MV-4-11 (cell line): ENCODE data around the gene NFE2L3.
A peak's percentile ranks its signal among the peaks of the same experiment; 100 is the strongest.

Experiments used
- DNase-seq: peaks from one replicate; lab custom pipeline; 2025; lab: John Stamatoyannopoulos, UW

The NFE2L3 gene

DNA sequence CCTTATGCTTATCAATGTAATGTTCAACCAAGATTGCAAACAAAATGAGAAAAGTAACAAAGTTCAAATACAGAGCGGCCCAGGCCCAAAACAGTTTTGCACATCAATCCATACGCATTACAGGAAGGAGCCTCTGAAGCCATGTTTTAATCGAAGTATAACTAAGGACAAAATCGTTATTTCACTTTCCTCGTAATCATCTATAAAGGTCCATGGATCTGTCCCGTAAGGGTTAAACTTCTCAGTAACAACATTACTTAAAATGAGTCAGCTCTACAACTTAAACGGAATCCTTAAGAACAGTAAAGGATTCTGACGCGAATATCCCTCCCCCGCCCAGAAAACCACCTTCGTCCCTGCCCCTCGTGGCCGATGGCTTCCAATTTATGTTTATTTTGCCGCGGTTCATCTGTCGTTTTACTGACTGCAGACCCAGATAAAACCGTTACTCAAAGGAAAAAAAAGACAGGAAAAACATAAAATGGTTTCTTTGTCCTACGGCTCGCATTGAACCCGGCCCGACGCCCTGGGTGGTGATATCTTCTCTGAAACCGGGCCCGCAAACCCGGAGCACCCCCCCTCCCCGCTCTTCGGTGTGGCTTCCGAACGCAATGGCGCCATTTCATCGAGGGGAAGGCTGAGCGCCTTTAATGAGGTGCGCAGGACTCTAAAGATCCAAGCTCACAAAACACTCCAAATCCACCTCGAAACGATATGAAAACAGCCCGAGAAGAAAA is 47.5 kb downstream of the NFE2L3 start:
- peak; percentile 43 for DNase-seq

DNA sequence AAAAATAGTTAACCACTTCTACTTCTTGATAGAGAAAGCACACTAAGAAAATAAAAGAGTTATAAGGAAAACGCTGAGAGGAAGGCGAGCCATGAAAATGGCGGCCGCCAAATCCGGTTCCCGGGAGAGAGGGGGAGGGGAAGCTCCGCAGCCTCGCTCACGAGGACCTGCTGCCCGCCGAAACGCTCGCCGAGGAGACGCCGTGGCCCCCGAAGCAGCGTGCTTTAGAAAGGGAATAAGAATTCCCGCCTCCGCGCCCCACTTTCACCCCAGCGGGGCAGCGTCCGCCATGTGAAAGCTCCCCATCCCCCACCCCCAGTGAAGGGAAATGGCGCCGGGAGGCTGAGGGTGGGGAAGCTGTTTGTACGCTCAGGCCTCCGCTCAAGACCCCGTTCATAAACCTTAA is 48.0 kb downstream of the NFE2L3 start:
- peak; percentile 54 for DNase-seq

DNA sequence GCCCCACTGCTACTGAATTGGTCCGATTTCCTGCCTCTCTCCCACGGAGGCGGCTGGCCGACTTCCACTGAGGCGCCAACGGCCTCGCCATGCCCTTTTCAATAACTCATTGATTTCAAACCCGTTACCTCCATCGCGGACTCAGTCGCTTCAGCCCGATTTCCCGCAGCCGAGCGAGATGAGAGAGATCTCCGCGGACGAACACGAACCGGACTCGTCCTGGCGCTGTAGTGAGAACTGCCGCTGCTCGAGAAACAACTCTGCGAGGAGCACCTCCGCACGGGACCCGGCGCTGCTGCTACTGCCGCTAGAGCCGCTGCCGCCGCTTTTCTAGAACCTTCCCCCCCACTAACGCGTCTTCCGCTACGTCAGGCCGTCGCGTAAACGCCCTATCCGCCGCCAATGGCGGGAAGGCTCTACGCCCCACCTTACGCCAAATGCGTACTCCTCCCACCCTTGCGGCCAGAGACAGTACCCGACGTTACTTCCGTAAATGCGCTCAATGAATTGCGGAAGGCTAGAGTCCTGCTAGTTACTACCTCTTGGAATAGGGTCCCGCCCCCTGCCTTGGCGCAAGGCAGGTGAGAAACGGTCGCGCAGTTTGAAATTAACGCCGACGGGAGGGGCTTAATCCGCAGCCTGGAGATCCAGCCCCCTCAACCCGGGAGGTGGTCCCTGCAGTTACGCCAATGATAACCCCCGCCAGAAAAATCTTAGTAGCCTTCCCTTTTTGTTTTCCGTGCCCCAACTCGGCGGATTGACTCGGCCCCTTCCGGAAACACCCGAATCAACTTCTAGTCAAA is 48.6 kb downstream of the NFE2L3 start, which contains the start of gene HNRNPA2B1:
HNRNPA2B1 (minus strand) TSS at position 303 of the 803 bp plus-strand sequence; CDS start at position 134, 169 bp downstream.
- DNase-seq: peak; percentile 98

DNA sequence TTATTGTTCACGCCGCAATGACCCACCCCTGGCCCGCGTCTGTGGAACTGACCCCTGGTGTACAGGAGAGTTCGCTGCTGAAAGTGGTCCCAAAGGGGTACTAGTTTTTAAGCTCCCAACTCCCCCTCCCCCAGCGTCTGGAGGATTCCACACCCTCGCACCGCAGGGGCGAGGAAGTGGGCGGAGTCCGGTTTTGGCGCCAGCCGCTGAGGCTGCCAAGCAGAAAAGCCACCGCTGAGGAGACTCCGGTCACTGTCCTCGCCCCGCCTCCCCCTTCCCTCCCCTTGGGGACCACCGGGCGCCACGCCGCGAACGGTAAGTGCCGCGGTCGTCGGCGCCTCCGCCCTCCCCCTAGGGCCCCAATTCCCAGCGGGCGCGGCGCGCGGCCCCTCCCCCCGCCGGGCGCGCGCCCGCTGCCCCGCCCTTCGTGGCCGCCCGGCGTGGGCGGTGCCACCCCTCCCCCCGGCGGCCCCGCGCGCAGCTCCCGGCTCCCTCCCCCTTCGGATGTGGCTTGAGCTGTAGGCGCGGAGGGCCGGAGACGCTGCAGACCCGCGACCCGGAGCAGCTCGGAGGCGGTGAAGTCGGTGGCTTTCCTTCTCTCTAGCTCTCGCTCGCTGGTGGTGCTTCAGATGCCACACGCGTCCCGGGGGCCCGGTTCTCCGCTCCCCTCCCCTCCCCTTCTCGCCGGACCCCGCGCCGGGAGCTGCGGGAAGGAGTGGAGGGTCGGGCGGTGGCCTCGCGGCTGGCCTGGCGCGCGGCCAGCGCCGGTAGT is 49.4 kb downstream of the NFE2L3 start, which contains the start of gene CBX3:
CBX3 (plus strand) TSS at position 499 of the 772 bp plus-strand sequence. CDS start 1,254 bp downstream, outside the sequence.
- DNase-seq: peak; percentile 91

DNA sequence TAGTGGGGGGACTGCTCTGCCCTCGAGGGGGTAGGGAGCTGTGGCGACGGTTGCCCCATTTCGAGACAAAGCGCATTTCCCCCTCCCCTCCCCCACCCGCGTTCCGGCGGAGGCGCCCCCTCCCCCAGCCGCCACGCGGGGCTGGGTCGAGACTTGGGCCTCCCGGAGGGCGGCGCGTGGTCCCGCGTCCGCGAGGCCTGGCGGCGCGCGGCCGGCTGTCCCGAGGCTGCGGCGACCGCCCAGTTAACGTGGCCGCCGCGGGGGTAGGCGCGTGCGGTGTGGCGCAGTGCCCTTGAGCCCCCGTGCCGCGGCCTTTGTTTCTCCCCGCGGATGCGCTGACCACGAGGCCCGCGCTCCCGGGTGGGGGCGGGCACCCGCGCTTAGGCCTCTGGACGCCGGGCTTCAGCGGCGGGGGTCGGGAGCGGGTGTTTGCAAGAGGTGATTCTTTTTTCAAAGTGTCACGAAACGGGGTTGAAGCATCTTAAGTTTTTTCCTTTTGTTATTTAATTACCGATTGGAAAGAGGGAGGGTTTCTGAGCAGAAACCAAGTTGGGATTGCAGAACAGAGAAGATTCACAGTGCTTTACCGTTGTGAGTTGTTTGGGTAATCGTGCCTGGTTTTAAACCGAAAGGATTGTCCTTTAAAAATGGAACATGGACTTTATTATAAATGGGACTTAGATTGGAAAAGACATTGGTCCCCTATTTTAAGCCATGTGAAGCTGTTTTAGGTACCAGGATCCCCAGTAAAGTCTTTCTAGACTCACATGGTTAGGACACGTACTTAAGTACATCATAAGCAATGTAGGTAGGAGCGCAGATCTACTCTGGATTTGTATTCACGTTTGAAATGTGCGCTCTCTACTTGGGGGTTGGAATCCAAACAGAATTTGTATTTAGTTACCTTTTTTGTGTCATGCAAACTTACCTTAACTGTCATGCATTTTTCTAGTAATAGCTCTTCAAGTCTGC is 50.3 kb downstream of the NFE2L3 start:
- peak; percentile 51 for DNase-seq

DNA sequence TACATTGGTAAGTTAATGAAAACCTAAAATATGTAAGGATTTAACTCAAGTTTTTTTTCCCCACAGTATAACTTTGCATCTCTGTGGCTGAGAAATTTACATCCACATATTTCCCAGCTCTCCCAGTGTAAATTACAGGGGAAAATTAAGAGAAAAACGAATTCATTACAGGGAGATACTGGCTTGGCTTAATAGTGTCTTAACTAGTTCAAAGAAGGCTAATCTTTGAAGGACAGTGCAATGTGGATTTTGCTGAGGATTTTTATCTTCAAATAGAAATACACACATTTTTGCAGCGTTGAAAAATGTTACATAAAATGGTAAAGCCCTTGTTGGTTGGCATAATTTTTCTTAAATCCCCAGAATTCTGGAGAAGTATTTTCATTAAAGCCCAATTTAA is 51.0 kb downstream of the NFE2L3 start:
- no peak for DNase-seq

DNA sequence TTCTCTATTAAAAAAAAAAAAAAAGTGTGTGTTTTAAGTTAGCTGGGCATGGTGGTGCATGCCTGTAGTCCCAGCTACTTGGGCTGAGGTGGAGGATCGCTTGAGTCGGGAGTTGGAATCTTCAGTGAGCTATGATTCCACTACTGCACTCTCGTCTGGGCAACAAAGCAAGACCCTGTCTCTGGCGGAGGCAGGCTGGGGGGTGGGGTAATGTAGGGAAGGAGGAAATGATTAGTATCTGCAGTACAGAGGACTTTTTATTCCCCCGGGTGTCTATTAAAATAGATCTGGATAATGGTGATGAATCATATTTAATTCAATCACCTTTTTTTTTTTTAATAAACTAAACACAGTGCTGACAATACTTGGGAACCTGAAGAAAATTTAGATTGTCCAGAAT is 56.0 kb downstream of the NFE2L3 start:
- no peak for DNase-seq

DNA sequence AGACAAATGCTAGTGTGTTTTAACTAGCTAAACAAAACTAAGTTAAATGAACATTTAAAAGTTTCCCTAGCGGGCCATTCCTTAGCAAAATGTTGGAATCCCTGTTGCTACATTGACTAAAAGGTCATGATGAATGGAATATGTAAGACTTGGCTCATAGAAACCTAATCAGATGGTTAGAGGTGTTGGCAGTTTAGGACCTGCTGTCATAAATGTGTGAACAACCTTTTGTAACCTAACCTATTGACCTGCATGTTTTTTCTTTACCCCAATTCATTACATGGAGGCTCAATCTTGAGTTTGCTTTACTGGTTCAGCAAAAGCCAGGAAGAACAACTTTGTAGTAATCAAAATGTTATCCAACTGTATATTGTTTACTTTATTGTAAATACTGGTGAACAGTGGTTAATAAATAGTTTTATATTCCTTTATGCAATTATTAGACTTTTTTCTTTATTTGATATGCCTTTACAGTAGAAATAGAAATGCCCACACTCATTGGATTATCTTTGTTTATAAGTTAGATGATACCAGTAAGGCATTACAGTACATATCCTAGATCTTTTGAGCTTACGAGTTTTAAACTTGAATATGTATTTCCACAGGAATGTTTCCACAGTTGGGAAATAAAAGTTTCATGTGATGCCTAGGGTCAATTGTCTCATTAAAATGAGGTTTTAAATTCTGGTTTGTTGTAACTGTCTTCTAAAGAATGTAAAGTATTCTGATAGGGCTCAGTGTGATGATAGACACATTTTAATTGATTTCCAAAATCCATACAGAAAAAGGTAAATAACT is 61.1 kb downstream of the NFE2L3 start:
- no peak for DNase-seq

DNA sequence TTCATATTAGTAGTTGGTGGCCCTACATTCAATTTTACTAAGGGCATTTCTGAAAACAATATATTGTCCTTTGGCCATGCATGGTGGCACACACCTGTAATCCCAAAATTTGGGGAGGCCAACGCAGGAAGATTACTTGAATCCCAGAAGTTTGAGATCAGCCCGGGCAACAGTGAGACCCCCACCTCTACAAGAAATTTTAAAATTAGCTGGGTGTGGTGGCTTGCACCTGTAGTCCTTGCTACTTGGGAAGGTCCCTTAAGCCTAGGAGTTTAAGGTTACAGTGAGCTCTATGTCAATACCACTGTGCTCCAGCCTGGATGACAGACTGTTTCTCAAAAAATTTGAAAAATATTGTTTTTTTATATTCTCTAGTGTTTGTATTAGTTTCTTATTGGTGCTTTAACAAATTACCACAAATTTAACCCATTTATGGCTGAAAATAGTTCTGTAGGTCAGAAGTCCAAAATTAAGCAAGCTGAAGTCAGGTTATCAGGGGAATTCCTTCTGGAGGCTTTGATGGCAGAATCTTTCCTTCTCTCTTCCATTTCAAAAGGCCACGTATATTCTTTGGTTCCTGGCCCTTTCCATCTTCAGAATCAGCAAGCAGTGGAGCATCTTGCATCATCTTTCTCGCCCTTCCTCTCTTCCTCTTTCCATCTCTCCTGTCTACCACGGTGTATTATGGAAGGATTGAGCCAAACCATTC is 62.0 kb downstream of the NFE2L3 start:
- DNase-seq: peak; percentile 40

DNA sequence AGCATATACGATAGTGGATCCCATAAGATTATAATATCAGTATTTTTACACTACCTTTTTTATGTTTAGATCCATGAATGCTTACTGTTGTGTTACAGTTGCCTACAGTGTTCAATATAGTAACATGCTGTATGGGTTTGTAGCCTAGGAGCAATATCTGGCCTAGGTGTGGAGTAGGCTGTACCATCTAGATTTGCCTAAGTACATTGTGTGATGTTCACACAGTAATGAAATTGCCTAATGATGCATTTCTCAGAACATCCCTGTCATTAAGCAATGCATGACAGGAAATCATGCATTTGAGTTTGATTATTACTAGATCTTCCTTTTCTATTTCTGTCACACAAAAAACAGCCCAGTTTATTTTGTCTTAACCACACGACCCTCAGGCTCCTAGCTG is 64.1 kb downstream of the NFE2L3 start:
- peak; percentile 11 for DNase-seq

DNA sequence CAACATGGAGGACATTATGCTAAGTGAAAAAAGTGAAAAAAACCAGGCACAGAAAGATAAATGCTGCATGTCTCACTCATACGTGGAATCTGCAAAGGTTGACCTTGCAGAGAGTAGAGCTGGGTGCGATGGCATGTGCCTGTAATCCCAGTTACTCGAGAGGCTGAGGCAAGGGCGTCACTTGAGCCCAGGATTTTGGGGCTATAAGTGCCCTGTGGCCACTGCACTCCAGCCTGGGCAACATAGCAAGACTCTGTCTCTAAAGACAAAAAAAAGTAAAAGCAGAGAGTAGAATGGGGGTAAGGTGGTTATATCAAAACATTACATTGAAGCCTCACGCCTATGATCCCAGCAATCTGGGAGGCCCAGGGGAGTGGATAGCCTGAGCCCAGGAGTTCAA is 72.4 kb downstream of the NFE2L3 start:
- no peak for DNase-seq

DNA sequence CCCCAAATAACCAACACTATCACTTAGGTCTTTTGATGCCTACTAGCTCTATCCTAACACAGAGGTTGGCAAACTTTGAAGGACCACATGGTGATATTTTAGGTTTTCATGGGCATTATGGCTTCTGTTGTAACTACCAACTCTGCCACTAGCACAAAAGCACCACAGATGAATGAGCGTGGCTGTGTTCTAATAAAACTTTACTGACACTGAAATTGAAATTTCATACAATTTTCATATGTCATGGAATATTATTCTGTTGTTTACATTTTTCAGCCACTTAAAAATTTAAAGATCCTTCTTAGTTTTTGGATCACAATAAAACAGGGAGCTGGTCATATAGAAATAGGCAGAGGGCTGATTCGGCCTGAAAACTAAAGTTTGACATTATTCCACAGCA is 76.0 kb downstream of the NFE2L3 start:
- no peak for DNase-seq

DNA sequence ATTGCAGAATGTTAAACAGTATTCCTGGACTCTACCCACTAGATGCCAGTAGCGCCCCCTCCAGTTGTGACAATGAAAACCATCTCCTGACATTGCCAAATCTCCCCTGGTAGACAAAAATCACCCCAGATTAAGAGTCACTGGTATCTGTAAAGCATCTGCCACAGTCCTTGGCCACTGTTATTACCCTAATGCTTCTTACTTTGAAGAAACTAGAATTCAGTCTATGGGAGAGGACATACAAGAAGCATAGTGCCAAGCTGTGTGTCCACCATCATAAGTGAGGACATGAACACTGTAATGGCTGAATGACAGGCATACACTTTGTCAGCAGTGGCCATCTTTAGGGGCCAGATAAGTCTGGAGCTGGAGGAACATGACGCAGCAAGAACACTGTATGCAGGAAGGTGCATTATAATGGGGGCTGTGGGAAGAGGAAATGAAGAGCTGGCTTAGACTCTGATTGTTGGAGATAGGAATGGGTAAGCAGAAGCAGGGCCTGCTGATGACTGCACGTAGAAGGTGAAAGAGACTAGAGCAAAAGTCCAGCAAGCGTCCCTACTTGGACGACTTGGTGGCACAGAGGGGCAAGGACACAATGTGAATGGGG is 82.0 kb downstream of the NFE2L3 start:
- DNase-seq: no peak
